Left hindlimb (tissue), 1 donor: ENCODE data around the gene KRTAP9-6.
"Not testable (repeated sequence)": the region's sequence is repeated elsewhere in the genome, so short reads cannot be mapped to it uniquely, and the experiment has no call there.

Experiments used
- DNase-seq: peaks from one replicate; pipeline ENCODE4 v3.0.0-alpha.2; 2018

The KRTAP9-6 gene, protein sequence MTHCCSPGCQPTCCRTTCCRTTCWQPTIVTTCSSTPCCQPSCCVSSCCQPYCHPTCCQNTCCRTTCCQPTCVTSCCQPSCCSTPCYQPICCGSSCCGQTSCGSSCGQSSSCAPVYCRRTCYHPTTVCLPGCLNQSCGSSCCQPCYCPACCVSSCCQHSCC

DNA sequence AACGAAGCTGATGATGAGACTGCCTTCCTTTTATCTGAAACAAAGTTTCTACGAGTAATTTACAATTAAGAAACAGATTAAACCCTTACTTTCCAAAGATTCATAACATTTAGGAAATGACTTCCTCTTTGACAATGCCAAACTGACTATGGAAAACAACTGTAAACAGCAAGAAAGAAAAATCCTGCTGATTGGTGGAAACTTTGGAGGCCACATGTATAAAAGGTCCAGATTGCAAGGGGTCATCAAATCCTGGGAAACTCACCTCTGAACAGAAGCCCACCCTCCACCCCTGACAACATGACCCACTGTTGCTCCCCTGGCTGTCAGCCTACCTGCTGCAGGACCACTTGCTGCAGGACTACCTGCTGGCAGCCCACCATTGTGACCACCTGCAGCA is at the start of gene KRTAP9-6:
Gene KRTAP9-6, plus strand, starts transcription at position 301 of the 400 bp plus-strand sequence. Its CDS starts 0 bp downstream, at position 301.
- DNase-seq, result no peak

DNA sequence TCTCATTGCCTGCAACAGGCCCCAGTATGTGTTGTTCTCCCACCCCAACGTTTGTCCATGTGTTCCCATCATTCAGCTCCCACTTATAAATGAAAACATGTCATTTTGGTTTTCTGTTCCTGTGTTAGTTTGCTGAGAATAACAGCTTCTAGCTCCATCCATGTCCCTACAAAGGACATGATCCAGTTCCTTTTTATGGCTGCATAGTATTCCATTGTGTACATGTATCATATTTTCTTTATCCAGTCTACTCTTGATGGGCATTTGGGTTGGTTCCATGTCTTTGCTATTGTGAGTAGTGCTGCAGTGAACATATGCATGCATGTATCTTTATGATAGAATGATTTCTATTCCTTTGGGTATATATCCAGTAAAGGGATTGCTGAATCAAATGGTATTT is 49.5 kb upstream of the KRTAP9-6 start:
- no peak for DNase-seq

DNA sequence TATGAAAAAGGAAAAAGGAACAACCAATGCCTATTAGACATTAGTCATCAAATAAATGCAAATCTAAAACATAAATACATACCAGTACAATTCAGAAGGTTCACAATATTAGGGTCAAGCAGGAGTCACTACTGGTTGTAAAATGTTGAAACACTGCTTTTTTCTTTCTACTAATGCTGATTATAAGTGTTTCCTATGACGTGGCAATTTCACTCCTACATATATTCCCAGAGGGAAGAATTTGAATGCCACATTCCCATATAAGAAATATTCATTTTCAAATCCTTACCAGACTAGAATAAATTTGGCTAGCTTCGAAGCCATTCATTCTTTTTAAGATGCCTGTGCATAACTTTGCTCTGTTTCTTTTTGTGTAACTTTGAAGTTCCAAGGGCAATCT is 41.4 kb upstream of the KRTAP9-6 start:
- no peak for DNase-seq

DNA sequence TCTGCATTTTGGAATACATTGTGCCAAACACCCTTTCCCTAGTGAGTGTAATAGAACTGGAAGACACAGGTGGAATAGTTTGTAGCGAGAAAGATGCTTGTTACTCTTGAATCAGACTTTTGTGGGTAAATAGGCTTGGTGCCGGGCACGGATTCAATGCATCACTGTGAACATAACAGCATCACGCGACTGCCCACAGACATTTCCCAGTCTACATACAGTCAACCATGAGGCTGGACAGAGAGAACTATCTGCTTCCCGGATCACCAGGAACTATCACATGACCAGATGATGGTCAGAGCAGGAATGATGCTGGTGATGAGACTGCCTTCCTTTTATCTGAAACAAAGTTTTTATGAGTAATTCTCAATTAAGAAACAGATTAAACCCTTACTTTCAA is 39.1 kb upstream of the KRTAP9-6 start:
- DNase-seq, result no peak

DNA sequence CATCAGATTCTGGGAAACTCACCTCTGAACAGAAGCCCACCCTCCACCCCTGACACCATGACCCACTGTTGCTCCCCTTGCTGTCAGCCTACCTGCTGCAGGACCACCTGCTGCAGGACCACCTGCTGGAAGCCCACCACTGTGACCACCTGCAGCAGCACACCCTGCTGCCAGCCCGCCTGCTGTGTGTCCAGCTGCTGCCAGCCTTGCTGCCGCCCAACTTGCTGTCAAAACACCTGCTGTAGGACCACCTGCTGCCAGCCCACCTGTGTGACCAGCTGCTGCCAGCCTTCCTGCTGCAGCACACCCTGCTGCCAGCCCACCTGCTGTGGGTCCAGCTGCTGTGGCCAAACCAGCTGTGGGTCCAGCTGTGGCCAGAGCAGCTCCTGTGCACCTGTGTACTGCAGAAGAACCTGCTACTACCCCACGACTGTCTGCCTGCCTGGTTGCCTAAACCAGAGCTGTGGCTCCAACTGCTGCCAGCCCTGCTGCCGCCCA is 38.5 kb upstream of the KRTAP9-6 start, which contains the start of gene KRTAP9-2:
Gene KRTAP9-2, plus strand, starts transcription at position 51 of the 498 bp plus-strand sequence. Its CDS starts 7 bp downstream, at position 58.
- not testable (repeated sequence) for DNase-seq

GRCh38 chr17:41230094-41230493 is 35.1 kb upstream of the KRTAP9-6 start:
- no peak for DNase-seq

DNA sequence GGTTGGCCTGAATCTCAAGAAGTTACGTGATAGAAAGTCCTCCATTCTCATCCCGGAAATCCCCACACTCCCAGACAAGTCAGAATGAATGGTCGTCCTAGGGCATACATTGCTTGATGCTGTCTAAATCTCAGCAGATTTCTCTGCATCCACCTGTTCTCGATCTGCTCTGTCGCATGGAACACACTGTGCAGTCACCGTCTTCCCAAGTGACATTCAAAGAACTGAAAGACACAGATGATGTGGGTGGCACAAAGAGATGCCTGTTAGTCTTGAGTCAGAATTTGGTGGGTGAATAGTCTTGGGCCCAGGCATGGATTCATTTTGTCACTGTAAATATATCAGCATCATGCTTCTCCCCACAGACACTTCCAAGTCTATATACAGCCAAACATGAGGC is 33.4 kb upstream of the KRTAP9-6 start:
- no peak for DNase-seq

- not testable (repeated sequence) for DNase-seq
Observed at GRCh38 chr17:41232399-41233105, 32.6 kb upstream of the KRTAP9-6 start, which contains the start of gene KRTAP9-3. Gene KRTAP9-3, plus strand, starts transcription at chr17:41232449. Its CDS starts 53 bp downstream, at chr17:41232502.

DNA sequence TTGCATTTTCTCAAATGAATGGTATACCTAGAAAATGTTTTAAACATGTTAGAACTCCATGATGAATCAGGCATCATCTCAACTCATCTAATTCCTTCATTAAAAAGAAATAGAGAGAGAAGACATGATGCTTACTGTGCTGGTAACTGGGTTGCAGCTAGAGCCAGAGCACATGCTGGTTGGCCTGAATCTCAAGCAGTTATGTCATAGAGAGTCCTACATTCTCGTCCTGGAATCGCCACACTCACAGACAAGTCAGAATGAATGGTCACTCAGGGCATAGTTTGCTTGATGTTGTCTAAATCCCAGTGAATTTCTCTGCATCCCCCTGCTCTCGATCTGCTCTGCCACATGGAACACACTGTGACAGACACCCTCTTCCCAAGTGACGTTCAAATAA is 28.1 kb upstream of the KRTAP9-6 start:
- DNase-seq, result not testable (repeated sequence)

GRCh38 chr17:41237949-41238437 is 27.2 kb upstream of the KRTAP9-6 start, which contains the start of gene KRTAP9-8:
Gene KRTAP9-8, plus strand, starts transcription at chr17:41237999. Its CDS starts 53 bp downstream, at chr17:41238052.
- DNase-seq, result not testable (repeated sequence)

GRCh38 chr17:41246995-41247787 is 18.0 kb upstream of the KRTAP9-6 start:
- DNase-seq, result not testable (repeated sequence)

GRCh38 chr17:41249637-41250240 is 15.4 kb upstream of the KRTAP9-6 start, which contains the start of gene KRTAP9-4:
Gene KRTAP9-4, plus strand, starts transcription at chr17:41249687. Its CDS starts 34 bp downstream, at chr17:41249721.
- not testable (repeated sequence) for DNase-seq

- DNase-seq, result no peak
Observed at GRCh38 chr17:41251261-41251660, 13.9 kb upstream of the KRTAP9-6 start.

GRCh38 chr17:41254861-41255260 is 10.3 kb upstream of the KRTAP9-6 start:
- no peak for DNase-seq

GRCh38 chr17:41255381-41256290 is 9.5 kb upstream of the KRTAP9-6 start, which contains the start of gene KRTAP9-9:
Gene KRTAP9-9, plus strand, starts transcription at chr17:41255384.
- not testable (repeated sequence) for DNase-seq

GRCh38 chr17:41256291-41256685 is 8.9 kb upstream of the KRTAP9-6 start:
- DNase-seq, result no peak

GRCh38 chr17:41258406-41258805 is 6.8 kb upstream of the KRTAP9-6 start:
- DNase-seq, result no peak

DNA sequence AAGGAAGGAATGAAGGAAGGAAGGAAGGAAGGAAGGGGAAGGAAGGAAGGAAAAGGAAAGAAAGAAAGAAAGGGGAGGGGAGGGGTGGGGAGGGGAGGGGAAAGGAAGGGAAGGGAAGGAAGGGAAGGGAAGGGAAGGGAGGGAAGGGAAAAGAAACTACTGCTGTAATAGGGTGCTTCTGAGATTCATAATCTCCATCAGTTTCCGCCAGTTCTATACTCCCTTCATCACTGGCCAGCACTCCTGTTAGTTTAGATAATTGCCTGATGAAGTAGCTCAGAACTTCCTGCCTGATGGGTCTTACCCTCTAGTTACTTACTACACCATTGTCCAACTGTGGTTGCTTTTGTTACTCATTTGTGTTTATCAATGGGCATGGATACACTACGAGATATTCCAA is 2.0 kb upstream of the KRTAP9-6 start:
- no peak for DNase-seq

DNA sequence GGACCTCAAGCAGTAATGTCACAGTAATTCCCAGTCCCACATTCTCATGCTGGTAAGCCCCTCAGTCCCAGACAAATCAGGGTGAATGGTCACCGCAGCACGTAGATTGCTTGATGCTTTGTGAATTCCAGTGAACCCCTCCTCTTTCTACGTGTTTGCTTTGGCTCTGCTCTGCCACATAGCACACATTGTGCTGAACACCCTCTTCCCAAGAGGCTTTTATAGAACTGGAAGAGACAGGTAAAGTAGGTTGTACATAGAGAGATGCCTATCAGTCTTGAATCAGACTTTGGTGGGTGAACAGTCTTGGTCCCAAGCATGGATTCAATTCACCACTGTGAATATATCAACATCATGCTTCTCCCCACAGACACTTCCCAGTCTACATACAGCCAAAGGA is 579 bp upstream of the KRTAP9-6 start:
- DNase-seq, result no peak

DNA sequence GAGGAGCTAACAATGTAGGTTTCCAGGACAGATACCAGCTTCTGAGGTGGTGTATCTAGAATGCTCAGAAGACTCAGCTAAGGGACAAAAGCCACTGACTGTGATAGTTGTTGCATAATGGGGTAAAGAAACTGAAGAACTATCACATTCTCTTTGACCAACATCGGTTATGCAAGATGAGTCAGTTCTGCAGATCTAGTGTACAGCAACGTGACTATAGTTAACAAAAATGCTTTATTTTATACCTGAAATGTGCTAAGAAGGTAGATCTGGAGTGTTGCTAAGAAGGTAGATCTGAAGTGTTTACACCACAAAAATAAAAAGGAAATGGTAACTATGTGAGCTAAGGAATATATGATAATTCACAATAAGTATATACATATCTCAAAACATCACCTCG is 2.5 kb downstream of the KRTAP9-6 start:
- no peak for DNase-seq

DNA sequence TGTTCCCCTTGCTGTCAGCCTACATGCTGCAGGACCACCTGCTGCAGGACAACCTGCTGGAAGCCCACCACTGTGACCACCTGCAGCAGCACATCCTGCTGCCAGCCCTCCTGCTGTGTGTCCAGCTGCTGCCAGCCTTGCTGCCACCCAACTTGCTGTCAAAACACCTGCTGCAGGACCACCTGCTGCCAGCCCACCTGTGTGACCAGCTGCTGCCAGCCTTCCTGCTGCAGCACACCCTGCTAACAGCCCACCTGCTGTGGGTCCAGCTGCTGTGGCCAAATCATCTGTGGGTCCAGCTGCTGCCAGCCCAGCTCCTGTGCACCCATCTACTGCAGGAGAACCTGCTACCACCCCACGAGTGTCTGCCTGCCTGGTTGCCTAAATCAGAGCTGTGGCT is 6.1 kb downstream of the KRTAP9-6 start:
- not testable (repeated sequence) for DNase-seq
